ENCODE measurements around the gene BAZ2B.

- TF ChIP-seq CTCF (IDR thresholded peaks at IDR 0.05) (no peak), EZH2phosphoT487 (IDR thresholded peaks at IDR 0.05) (no peak)
Observed at GRCh38 chr2:159442159-159442852, 174.0 kb downstream of the BAZ2B start.
